Globus pallidus (tissue), 1 donor: ENCODE data around the gene ARX.

ENCODE experiments used
- DNase-seq: peaks from one replicate; pipeline ENCODE4 v3.0.0-alpha.2; 2015; ENCODE audit warnings: low spot score

ARX gene

GRCh38 chrX:25001808-25002660 is 13.7 kb downstream of the ARX start:
- no peak for DNase-seq

- no peak for DNase-seq
These were observed 16.3 kb downstream of the ARX start for GRCh38 chrX:24999511-24999910.

- DNase-seq = no peak
These were observed 19.6 kb downstream of the ARX start for GRCh38 chrX:24996096-24996709.

GRCh38 chrX:24993879-24994278 is 21.9 kb downstream of the ARX start:
- DNase-seq = no peak

GRCh38 chrX:24990535-24990934 is 25.2 kb downstream of the ARX start:
- DNase-seq = no peak

- no peak for DNase-seq
These were observed 27.5 kb downstream of the ARX start for GRCh38 chrX:24988314-24988713.

GRCh38 chrX:24987731-24988130 is 28.0 kb downstream of the ARX start:
- no peak for DNase-seq

GRCh38 chrX:24985120-24985519 is 30.6 kb downstream of the ARX start:
- no peak for DNase-seq

GRCh38 chrX:24983931-24984330 is 31.8 kb downstream of the ARX start:
- no peak for DNase-seq

GRCh38 chrX:24982306-24982965 is 33.3 kb downstream of the ARX start:
- DNase-seq = no peak

GRCh38 chrX:24981030-24981429 is 34.7 kb downstream of the ARX start:
- DNase-seq = no peak

- DNase-seq = no peak
These were observed 36.7 kb downstream of the ARX start for GRCh38 chrX:24979081-24979480.

- DNase-seq = no peak
These were observed 46.0 kb downstream of the ARX start for GRCh38 chrX:24969812-24970211.

GRCh38 chrX:24965372-24965771 is 50.4 kb downstream of the ARX start:
- no peak for DNase-seq

- no peak for DNase-seq
These were observed 51.9 kb downstream of the ARX start for GRCh38 chrX:24963823-24964222.

- no peak for DNase-seq
These were observed 54.0 kb downstream of the ARX start for GRCh38 chrX:24961809-24962208.

GRCh38 chrX:24956828-24957227 is 58.9 kb downstream of the ARX start:
- no peak for DNase-seq

GRCh38 chrX:24955372-24955930 is 60.3 kb downstream of the ARX start:
- DNase-seq = no peak

GRCh38 chrX:24954732-24955131 is 61.0 kb downstream of the ARX start:
- no peak for DNase-seq
